Fibroblast of skin of right quadriceps (primary cell): ENCODE measurements around the gene GP1BB.
A peak's percentile ranks its signal among the peaks of the same experiment; 100 is the strongest.
"Not testable (repeated sequence)": the region's sequence is repeated elsewhere in the genome, so short reads cannot be mapped to it uniquely, and the experiment has no call there.

Source experiments
- DNase-seq: peaks from one replicate; pipeline ENCODE4 v3.0.0-alpha.2; 2013

Gene GP1BB

GRCh38 chr22:19723232-19723982, at the start of gene GP1BB:
TSS of gene GP1BB (plus strand) at chr22:19723539. CDS start at chr22:19723570, 31 bp downstream.
- no peak for DNase-seq

- DNase-seq, result no peak
Measured at GRCh38 chr22:19673660-19674059, 49.7 kb upstream of the GP1BB start.

- no peak for DNase-seq
Measured at GRCh38 chr22:19674129-19674928, 49.0 kb upstream of the GP1BB start.

- DNase-seq, result no peak
Measured at GRCh38 chr22:19674929-19675253, 48.4 kb upstream of the GP1BB start.

GRCh38 chr22:19675428-19675827, 47.9 kb upstream of the GP1BB start:
- no peak for DNase-seq

GRCh38 chr22:19676437-19676836, 46.9 kb upstream of the GP1BB start:
- not testable (repeated sequence) for DNase-seq

GRCh38 chr22:19678949-19679521, 44.3 kb upstream of the GP1BB start:
- DNase-seq, result no peak

- DNase-seq, result no peak
Measured at GRCh38 chr22:19679522-19680101, 43.7 kb upstream of the GP1BB start.

- no peak for DNase-seq
Measured at GRCh38 chr22:19680287-19680881, 43.0 kb upstream of the GP1BB start.

- no peak for DNase-seq
Measured at GRCh38 chr22:19680911-19681862, 42.2 kb upstream of the GP1BB start.

- DNase-seq, result no peak
Measured at GRCh38 chr22:19681863-19682245, 41.5 kb upstream of the GP1BB start.

- no peak for DNase-seq
Measured at GRCh38 chr22:19686946-19687345, 36.4 kb upstream of the GP1BB start.

GRCh38 chr22:19687561-19688300, 35.6 kb upstream of the GP1BB start:
- DNase-seq, result no peak

GRCh38 chr22:19688301-19689290, 34.7 kb upstream of the GP1BB start:
- DNase-seq, result no peak

- no peak for DNase-seq
Measured at GRCh38 chr22:19689408-19689807, 33.9 kb upstream of the GP1BB start.

- DNase-seq, result no peak
Measured at GRCh38 chr22:19691007-19691720, 32.2 kb upstream of the GP1BB start.

GRCh38 chr22:19691721-19692341, 31.5 kb upstream of the GP1BB start:
- peak; percentile 8 for DNase-seq

- no peak for DNase-seq
Measured at GRCh38 chr22:19693581-19693980, 29.8 kb upstream of the GP1BB start.
